SU-DHL-6 (cell line): Measurements from ENCODE around the gene FOCAD.

Experiments
- H2AFZ ChIP-seq: fragments of 200-600 bp; sonication (generic); 2 replicates; pipeline ENCODE4 v1.6.1; 2014; ENCODE audit warnings: low read depth, mild to moderate bottlenecking, moderate library complexity, mixed read lengths, antibody characterized with exemption, low read length; ENCODE audit not compliant: severe bottlenecking
- H3F3A ChIP-seq: fragments of 200-600 bp; shearing (Covaris generic); 2 replicates; pipeline ENCODE4 v1.6.0; 2016; ENCODE audit warnings: antibody characterized with exemption, mild to moderate bottlenecking; ENCODE audit not compliant: insufficient read depth
- H3K27ac ChIP-seq: fragments of 200-600 bp; sonication (generic); 2 replicates; pipeline ENCODE4 v1.5.1; 2016; ENCODE audit warnings: low read depth, mild to moderate bottlenecking, low read length, moderate library complexity, mixed read lengths
- H3K27me3 ChIP-seq: fragments of 200-600 bp; sonication (generic), shearing (Covaris generic); 2 replicates; pipeline ENCODE4 v1.6.0; 2014; ENCODE audit warnings: mild to moderate bottlenecking, low read length
- H3K36me3 ChIP-seq: fragments of 200-600 bp; sonication (generic); 2 replicates; pipeline ENCODE4 v1.6.1; 2014; ENCODE audit warnings: mild to moderate bottlenecking, low read length, mixed read lengths
- H3K4me2 ChIP-seq: fragments of 300-600, 200-600 bp; shearing (Covaris generic), sonication (generic); 2 replicates; pipeline ENCODE4 v1.6.0; 2014; ENCODE audit warnings: low read length, low read depth, mild to moderate bottlenecking; ENCODE audit not compliant: poor library complexity, severe bottlenecking
- H3K4me3 ChIP-seq: fragments of 200-600 bp; sonication (generic); 2 replicates; pipeline ENCODE4 v1.5.1; 2014; ENCODE audit warnings: antibody characterized with exemption, low read length, mild to moderate bottlenecking, mixed read lengths; ENCODE audit not compliant: insufficient read depth, poor library complexity, severe bottlenecking
- H3K79me2 ChIP-seq: fragments of 200-600 bp; sonication (generic); 2 replicates; pipeline ENCODE4 v1.6.1; 2014; ENCODE audit warnings: mild to moderate bottlenecking, low read length, moderate library complexity; ENCODE audit not compliant: insufficient read depth
- H3K9ac ChIP-seq: fragments of 200-600 bp; sonication (generic); 2 replicates; pipeline ENCODE4 v1.7.0; 2014; ENCODE audit warnings: mild to moderate bottlenecking, low read length
- H3K9me2 ChIP-seq: fragments of 200-600 bp; sonication (generic); replicated peaks from 2 replicates; pipeline ENCODE4 v1.6.1; 2014; ENCODE audit warnings: low read length; ENCODE audit not compliant: insufficient read depth
- H3K9me3 ChIP-seq: fragments of 200-600 bp; sonication (generic); 2 replicates; pipeline ENCODE4 v1.6.1; 2014; ENCODE audit warnings: low read length, mixed read lengths; ENCODE audit not compliant: insufficient read depth
- H4K20me1 ChIP-seq: fragments of 200-600 bp; sonication (generic); 2 replicates; pipeline ENCODE4 v1.6.1; 2014; ENCODE audit warnings: low read depth, mild to moderate bottlenecking, antibody characterized with exemption, low read length, moderate library complexity, mixed read lengths
- CTCF ChIP-seq: fragments of 200-600 bp; sonication (generic); IDR thresholded peaks from one replicate; pipeline ENCODE4 v1.5.1; 2017; ENCODE audit warnings: antibody characterized with exemption, mild to moderate bottlenecking, low read length, moderate library complexity; ENCODE audit not compliant: insufficient read depth, poor library complexity, severe bottlenecking
- EZH2phosphoT487 ChIP-seq: fragments of 200-600 bp; sonication (generic), shearing (Covaris generic); conservative IDR thresholded peaks from 2 replicates; pipeline ENCODE4 v1.6.1; 2018; ENCODE audit warnings: mild to moderate bottlenecking, antibody characterized with exemption, low read length, moderate library complexity, mixed read lengths

FOCAD gene

GRCh38 chr9:21029661-21030060, 345.6 kb downstream of the FOCAD start:
- Histone ChIP-seq H3K4me2 (no peak overlapping the region), H3K4me3 (no peak overlapping the region), H3K9me2 (no peaks in the 10 kb centered on the region), H3K9ac (no peak overlapping the region), H2AFZ (no peak overlapping the region), H4K20me1 (no peaks in the 10 kb centered on the region), H3K27me3 (no peaks in the 10 kb centered on the region), H3K27ac (no peak overlapping the region), H3F3A (no peaks in the 10 kb centered on the region), H3K79me2 (no peaks in the 10 kb centered on the region), H3K36me3 (no peaks in the 10 kb centered on the region), H3K9me3 (no peaks in the 10 kb centered on the region)
- TF ChIP-seq EZH2phosphoT487 (no peak), CTCF (no peak)

- Histone ChIP-seq H4K20me1 (no peaks in the 10 kb centered on the region), H3K79me2 (no peaks in the 10 kb centered on the region), H2AFZ (no peak overlapping the region), H3K27me3 (no peaks in the 10 kb centered on the region), H3K9me3 (no peaks in the 10 kb centered on the region), H3K36me3 (no peaks in the 10 kb centered on the region), H3K27ac (no peak overlapping the region), H3K4me2 (no peak overlapping the region), H3K9me2 (no peaks in the 10 kb centered on the region), H3K9ac (no peak overlapping the region), H3K4me3 (no peak overlapping the region), H3F3A (no peaks in the 10 kb centered on the region)
- TF ChIP-seq EZH2phosphoT487: no peak
- TF ChIP-seq CTCF: no peak
Observed at GRCh38 chr9:21030389-21031035, 346.5 kb downstream of the FOCAD start.

GRCh38 chr9:21031091-21031807, 347.2 kb downstream of the FOCAD start, which contains the start of gene HACD4:
TSS of gene HACD4 (minus strand) at chr9:21031640. CDS start at chr9:21031590, 50 bp downstream.
- no peak within 1 kb of the TSS for H3K9ac ChIP-seq
- no peaks in the 10 kb centered on the region for H3K79me2 ChIP-seq
- H3K27ac ChIP-seq: no peak within 1 kb of the TSS
- no peaks in the 10 kb centered on the region for H3K27me3 ChIP-seq
- H2AFZ ChIP-seq: no peak within 1 kb of the TSS
- no peak within 1 kb of the TSS for H3K4me3 ChIP-seq
- no peaks in the 10 kb centered on the region for H3F3A ChIP-seq
- TF ChIP-seq EZH2phosphoT487 (no peak), CTCF (no peak)
- H4K20me1 ChIP-seq: no peaks in the 10 kb centered on the region
- H3K36me3 ChIP-seq: no peaks in the 10 kb centered on the region
- no peak within 1 kb of the TSS for H3K4me2 ChIP-seq
- H3K9me3 ChIP-seq: no peaks in the 10 kb centered on the region
- H3K9me2 ChIP-seq: no peaks in the 10 kb centered on the region
